Jurkat, Clone E6-1 (cell line): Measurements from ENCODE around the gene SMPD4.
A peak's percentile ranks its signal among the peaks of the same experiment; 100 is the strongest.
"Not testable (repeated sequence)": the region's sequence is repeated elsewhere in the genome, so short reads cannot be mapped to it uniquely, and the experiment has no call there.

Source experiments
- DNase-seq: peaks from one replicate; pipeline ENCODE4 v3.0.0-alpha.2; 2011; ENCODE audit warnings: low read depth, low spot score
- H3K4me3 ChIP-seq: 2 replicates; pipeline ENCODE4 v1.5.1; 2011; ENCODE audit warnings: mild to moderate bottlenecking, low read length, control low read depth, moderate library complexity

SMPD4 gene

DNA sequence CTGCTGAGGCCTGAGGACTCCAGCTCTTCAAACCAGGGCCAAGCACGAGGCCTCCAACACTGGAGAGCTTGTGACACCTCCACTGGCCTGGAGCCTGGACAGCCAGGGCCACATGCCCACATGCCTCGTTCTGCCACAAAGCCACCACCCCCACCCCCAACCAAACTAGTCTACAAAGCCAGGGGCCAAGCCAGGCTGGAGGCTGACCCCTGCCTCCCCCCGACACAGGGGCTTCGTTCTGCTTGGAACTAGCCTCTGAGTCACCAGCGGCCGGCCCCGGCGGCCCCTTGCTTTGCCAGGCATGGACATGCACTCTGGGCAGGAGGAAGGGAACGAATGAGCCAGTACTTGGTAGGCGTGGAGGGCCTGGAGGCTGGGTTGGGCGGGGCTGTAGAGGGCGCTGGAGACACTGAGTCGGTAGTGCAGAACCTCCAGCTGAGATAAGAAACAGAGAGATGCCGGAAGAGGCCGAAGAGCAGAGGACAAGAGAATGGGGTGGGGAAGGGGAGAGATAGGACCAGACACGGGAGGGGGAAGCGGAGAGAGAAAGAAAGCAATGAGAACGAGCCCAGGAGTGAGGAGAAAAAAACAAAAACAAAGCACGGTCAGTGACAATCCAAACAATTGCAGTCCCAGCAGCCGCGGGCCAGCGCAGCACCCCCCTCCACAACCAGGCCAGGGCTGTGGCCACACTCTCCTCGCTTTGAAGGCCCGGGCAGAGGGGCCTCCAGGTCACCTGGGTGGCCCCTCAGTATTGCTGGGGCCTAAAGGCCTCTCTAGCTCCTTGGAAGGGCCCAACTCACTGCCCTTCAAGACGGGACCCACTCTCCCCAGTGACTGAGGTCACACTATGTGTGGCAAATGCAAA lies 20.3 kb downstream of the SMPD4 start:
- not testable (repeated sequence) for DNase-seq, H3K4me3 ChIP-seq

DNA sequence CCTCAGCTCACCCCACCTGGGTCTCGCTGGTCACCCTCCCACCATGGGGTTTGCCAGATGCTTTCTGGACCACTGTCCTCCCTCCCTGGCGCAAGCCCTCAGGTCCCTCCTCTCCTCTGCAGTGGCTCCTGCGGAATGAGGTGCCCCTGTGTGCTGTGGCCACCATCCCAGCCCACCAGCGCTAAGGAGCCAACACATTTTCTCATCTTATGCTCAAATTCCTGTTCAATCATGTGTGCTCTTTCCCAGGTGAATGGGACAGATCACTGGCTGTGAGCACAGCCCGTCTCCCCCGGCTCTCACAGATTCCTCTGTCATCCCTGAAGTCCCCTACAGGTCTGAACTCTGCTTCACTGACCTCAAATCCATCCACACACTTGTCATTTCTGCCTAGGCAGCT lies 21.3 kb downstream of the SMPD4 start:
- H3K4me3 ChIP-seq, result no peak overlapping the region
- no peak for DNase-seq

DNA sequence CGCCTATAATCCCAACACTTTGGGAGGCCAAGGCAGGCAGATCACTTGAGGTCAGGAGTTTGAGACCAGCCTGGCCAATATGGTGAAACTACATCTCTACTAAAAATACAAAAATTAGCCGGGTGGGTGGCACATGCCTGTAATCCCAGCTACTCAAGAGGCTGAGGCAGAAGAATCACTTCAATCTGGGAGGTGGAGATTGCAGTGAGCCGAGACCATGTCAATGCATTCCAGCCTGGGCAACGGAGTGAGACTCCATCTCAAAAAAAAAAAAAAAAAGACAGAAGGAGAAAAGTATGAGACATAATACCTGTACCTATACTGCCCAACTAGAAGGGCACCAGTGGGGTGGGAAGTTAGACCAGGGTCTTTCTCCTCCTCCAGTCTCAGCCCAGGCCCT lies 22.0 kb downstream of the SMPD4 start:
- DNase-seq, H3K4me3 ChIP-seq: not testable (repeated sequence)

DNA sequence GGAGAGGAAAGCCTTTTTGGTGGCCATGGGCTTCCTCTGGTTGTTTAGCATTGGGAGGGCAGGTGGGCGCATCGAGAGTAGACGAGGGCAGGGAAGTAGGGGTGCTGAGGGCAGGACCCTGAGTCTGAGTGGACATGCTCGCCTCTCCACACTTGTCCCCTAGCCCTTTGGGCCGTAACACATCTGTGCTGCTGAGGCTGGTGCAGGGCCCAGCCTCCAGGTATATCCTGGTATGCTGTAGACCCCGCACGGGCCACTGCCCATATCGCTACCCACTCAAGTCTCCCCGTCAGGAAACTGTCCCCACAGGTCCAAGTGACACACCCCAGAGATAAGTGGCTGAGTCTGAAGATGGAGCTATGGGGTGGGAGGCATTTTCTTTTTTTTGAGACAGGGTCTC lies 22.8 kb downstream of the SMPD4 start:
- no peak overlapping the region for H3K4me3 ChIP-seq
- DNase-seq, result no peak

DNA sequence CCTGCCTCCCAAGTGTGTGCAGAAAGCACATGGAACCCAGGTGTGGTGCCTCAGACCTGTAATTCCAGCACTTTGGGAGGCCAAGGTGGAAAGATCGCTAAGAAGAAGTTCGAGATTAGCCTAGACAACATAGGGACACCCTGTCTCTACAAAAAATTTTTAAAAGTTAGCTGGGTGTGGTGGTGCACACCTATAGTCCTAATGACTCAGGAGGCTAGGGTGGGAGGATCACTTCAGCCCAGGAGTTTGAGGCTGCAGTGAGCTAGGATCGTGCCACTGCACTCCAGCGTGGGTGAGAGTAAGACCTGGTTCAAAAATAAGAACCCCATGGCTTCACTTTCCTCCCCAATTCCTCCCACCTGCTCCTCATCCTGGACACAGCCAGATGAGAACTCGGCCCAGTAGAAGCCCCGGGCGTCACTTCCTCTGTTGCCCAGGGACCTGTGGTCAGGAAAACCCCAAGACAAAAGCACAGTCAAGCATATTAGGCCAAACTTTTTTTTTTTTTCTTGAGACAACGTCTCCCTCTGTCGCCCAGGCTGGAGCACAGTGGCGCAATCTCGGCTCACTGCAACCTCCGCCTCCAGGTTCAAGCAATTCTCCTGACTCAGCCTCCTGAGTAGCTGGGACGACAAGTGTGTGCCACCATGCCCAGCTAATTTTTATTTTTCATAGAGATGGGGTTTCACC lies 23.4 kb downstream of the SMPD4 start:
- not testable (repeated sequence) for DNase-seq, H3K4me3 ChIP-seq

DNA sequence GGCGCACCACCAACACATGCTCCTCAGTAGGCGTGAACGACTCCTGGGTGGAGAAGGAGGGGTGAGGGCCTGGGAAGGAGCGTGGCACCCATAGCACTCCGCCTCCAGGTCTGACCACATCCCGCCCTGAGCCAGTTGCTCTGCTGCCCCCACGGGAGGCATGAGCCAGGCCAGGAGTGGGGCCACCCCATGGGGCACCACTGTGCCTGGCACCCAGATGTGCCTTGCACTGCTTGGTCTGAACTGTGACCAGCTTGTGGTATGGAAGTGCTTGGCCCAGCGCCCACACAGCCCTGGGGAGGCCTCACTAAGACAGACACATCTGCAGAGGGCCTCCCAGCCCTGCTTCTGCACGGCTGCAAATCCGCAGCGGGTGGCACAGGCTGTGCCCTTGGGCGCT lies 24.0 kb downstream of the SMPD4 start:
- peak; percentile 37 for DNase-seq
- H3K4me3 ChIP-seq, result not testable (repeated sequence)

DNA sequence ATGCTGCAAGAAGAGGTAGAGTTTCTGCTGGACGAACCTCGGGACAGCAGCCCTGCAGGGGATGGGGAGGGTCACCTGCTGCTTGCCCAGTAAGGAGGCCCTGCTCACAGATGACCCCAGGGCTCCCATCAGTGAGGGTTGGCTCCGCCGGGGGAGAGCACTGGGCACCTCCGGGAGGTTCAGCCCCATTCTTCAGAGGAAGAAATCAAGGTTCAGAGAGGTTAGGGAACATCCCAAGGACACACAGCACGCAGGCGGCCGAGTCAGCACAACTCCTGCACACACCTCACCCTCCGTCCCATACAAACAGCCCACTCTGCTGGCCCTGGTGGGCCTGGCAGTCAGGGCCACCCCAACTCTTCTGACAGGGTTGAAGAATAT lies 24.8 kb downstream of the SMPD4 start:
- no peak for DNase-seq
- H3K4me3 ChIP-seq, result no peak overlapping the region

DNA sequence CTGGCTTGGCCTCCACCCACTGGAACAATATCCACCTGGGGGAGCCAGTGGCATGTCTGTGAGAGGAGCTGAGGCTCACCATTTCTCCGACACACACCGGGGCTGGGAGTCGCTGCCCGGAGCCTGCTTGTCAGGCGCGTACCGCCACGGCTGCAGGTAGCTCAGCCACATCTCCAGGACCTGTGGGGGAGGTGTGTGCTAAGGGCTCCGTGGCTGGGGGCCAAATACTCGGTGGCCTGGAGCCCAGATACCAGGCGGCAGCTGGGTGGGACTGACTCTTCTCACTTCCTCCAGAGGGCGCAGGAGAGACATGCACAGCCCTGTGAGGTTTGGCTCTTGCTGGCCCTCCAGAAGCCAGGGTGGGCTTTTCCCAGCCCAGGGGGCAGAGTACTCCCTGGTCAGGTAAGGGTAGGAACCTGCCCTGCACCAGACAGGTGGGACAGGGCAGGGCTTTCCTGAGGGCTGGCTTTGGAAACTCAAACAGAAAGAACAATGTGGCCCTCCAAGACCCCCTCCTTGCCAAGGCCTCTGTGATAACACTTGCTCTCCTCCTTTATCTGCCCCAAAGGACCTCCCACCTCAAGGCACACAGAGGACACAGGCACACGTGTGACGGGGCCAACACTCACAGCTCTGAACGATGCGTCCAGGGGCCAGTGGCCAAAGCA lies 25.3 kb downstream of the SMPD4 start:
- peak; percentile 7 for DNase-seq
- not testable (repeated sequence) for H3K4me3 ChIP-seq

DNA sequence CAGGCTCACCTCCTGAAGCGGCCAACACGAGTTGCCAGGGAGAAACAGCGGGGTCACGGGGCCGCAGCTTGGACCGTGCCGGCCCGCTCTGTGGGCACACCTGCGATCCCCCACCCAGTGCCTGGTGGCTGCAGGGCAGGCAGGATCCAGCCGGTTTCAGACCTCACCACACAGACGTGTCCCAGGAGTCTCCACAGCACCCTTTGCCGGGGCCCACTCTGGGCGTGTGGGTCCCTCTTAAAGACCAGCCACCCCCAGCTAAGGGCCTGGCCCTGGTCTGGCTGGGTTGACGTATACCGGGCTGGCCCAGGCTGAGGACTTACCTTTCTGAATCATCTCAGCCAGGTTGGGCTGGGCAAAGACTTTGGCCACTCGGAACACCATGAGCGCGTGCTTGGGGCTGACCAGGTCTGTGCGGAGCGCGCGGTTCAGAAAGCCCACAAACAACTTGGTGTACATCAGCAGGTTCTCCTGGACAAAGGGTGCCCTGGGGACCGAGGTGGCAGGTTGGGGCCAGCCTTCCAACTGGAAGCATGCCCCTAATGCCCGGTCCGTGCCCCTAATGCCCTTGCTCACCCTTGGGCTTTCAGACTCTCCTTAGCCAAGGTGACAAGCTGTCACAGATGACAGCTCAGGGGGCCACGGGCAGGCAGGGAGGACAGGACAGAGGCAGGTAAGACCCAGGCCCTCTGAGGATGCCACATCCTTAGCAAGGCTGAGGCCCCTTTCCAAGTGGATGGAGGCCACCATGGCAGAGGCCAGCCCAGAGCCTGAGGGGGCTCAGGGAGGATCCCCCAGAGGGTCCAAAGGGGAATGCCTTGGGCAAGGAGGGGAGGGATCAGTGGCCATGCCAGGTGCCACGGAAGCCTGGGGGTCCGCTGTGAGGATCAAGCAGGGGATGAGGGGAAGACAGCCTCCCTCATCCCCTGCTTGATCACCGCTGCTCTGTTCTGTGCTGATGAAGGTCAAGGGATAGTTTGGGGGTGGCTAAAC lies 26.3 kb downstream of the SMPD4 start:
- DNase-seq, result no peak
- no peak overlapping the region for H3K4me3 ChIP-seq

DNA sequence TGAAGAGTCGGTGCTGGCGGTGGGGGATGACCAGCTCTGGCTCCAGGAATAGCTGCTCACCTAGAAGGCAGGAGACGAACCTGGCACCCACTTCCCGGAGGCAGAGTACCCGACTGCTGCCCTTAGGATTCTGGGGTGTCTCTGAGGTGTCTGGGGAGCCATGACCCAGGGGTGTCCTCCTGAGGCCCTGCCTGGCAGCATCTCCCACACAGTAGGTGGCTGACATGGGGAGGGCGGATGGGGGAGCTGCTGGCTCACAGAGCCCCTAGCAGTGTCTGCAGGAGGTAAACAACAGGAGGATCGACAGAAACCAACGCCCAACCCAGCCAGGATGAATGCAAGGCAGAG lies 27.0 kb downstream of the SMPD4 start:
- H3K4me3 ChIP-seq, DNase-seq: not testable (repeated sequence)

DNA sequence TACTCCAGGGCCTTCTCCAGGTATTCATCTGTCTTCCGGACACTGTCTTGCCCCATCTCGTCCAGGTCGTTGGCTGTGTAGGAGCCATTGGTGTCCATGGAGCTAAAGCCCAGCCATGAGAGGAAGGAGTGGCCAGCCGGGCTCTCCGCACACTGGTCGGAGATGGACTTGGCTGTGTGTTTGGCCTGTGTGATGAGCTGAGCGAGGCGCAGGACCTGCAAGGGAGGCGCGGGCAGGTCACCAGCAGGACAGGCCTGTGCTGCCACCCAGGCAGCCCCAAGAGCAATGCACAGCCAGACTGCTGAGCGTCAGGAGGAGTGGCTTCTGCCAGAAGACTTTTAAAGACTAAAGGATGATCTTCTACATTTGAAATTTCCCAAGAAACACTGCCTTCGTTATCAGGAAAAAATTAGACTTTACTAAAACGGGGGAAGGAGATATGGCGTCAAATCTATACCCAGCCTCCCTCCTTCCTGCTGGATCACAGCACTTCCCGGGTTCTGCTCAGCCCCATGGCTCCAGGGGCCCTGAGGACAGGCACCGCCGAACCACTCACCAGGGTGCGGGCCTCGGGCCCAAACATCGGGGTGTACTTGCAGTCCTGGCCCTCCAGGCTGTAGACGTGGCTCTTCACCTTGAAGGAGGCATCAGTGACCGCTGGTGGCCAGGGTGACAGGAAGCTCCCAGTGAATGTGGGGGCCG lies 27.5 kb downstream of the SMPD4 start:
- DNase-seq, H3K4me3 ChIP-seq: not testable (repeated sequence)

DNA sequence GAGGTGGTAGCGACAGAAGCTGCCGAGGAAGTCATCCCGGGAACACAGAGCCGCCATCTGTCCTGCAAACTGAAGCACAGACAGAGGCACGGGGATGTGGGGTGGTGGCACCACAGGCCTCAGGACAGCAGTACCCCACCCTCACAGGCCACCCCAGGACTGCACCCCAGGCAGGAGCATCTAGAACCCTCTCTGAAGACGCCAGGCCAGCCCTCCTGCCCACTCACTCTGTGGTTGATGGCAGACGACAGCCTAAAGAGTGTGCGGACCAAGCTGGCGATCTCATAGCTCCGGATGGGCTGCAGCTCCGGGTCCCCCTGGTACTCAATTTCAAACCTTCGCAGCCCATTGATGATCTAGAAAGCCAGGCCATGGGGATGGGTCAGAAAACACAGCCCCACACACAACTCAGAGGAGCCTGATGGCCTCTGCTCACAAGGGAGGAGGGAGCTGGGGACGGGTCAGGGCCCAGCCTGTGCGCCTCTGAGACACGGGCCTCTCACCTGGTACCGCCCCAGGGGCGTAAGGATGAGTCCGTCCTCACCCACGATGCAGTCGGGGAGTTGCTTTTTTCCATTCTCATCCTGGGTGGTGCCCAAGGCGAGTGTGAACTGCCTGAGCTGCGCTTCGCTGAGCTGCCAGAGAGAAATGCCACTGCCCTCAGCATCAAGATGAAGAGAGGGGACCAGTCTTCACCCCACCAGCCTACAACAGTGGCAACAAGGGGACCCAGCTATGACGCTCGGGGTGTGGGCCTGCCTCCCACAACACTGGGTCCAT lies 28.4 kb downstream of the SMPD4 start:
- no peak for DNase-seq
- no peak overlapping the region for H3K4me3 ChIP-seq

DNA sequence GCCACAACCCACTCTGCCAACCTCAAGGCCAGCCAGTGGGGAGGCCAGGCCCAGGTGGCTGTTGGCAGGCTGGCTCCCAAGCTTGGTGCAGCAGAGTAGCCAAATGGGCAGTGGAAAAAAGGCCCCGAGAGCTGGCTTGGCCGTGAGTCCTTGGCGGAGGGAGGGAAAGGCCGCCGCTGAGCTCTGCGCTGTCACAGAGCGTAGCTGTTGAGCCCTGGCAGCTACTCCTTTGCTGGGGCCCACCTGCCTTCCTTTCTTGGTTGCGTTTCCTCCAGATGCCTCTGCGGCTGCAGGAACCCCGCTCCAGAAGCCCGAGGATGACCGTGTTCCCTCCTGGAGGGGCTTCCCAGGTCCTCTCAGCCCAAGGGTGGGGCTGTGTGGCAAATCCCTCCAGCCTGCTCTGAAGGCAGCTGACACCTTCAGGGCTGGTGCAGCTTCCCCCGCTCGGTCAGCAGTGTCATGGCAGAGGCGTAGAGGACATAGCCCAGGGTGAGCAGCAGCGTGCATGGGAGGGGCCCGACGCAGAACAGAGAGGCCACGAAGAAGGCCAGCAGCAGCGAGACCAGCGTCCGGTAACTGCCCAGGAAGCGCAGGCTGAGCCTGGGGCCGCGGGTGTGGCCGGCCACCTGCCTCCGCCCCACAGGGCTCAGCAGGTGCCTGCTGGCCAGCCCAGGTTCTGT lies 29.1 kb downstream of the SMPD4 start:
- DNase-seq, H3K4me3 ChIP-seq: not testable (repeated sequence)

DNA sequence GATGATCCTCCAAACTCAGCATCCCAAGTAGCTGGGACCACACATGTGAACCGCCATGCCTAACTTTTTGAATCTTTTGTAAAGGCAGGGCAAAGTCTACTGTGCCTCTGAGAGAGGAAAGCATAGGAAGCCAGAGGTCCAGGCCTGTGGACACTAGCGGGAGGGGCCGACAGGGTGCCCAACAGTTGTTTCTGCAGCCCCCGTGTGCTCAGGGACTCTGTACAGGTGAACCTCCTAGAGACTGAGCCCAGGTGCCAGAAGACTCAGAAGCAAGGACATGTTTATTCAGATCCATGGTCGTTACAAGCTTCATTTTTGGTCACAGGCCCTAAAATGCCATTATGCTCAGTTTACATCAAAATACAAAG lies 30.3 kb downstream of the SMPD4 start:
- not testable (repeated sequence) for DNase-seq, H3K4me3 ChIP-seq

DNA sequence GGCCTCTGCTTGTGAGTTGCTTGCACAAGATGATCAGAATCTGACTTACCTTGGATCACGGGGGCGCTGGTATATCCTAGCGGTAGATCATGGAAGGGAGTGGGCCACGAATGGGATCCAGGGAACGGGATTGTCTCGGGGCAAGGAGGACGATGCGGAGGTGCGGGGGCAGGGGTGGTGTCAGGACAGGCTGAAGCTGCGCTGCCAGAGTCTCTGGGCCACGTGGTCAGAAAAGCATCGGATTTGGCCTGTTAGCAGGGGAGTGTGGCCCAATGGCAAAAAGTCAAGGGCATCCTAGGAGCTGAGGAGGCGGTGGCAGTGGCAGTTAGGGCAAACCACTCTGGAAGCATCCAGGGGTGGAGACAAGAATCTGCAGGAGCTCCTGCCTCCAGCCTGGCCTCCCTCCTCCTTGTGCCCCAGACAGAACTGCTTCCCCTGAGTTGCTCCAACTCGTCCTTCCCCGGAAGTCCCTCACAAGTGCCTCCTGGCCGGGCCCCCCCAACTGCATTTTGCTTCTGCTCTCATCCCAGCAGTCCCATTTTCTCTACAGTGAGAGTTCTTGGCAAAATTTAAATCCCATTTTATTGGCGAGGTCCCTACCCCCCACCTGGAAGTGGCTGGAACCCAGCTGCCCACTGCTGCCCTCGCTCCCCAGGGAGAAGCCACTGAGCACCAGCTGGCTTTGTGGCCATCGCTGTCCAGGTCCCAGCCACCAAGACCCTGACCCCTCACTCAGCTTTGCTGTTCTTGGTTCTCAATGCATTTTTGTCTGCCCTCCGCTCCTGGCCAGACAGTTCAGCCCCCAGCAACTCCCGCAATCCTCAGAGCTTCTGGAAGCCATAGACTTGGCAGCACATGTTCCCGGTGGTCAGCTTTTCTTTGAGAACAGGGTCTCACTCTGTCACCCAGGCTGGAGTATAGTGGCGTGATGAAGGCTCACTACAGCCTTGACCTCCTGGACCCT lies 30.9 kb downstream of the SMPD4 start:
- no peak overlapping the region for H3K4me3 ChIP-seq
- no peak for DNase-seq

DNA sequence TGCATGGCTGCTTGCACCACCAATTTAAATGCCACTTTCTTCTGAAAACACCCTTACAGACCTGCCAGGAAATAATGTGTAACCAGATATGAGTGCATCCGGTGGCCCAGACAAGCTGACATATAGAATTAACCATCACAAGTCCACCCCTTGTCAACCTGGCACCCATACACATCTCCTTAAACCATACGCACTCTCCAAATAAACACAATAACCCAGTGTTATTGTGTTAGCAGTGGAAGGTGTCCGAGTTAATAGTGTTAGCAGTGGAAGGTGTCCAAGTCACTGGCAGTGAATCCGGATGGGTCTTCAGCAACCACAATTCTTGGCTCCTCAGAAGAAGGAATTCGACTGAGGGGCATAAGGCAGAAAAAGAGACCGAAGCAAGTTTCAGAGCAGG lies 32.9 kb downstream of the SMPD4 start:
- not testable (repeated sequence) for DNase-seq, H3K4me3 ChIP-seq
